DMS 273 treated with DMSO at 0.1 percent for 48 hours (cell line): ENCODE results near the gene IGFALS.
"Not testable (repeated sequence)": the region's sequence is repeated elsewhere in the genome, so short reads cannot be mapped to it uniquely, and the experiment has no call there.

Experiments used
- DNase-seq: peaks from one replicate; lab custom pipeline; 2025; lab: John Stamatoyannopoulos, UW

Gene IGFALS

GRCh38 chr16:1818204-1818872 is 24.8 kb upstream of the IGFALS start:
- no peak for DNase-seq

DNA sequence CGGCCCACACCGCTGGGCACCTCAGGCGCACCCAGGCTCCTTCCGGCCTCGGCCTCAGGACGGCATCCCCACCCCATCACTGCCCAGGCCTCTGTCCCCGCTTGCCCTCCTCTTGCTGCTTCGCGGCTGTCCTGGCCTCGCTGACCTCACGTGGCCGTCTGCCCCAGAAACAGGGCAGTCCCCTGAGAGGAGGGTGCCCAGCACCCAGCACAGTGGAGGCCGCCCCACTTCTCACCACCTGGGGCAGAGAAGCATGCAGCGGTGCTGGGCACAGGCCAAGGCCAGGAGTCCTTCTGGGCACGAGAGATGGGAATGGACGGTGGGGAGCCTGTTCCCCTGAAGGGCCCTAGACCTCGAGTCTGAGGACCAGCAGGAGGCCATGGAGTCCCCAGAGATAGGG is 24.2 kb upstream of the IGFALS start:
- no peak for DNase-seq

DNA sequence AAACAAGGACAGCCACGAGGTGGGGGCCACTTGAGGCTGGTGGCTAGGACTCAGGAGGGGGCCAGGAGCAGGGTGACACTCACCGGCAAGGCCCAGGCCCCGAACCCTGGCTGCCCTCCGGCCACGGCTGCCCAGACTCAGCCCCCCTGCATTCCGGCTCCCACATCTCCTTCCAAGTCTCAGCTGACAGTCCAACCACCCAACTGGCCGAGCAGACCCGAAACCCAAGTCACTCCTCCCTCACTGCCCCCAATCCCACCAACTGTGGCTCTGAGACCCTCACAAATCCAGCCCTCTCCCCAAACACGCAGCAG is 23.7 kb upstream of the IGFALS start:
- no peak for DNase-seq

DNA sequence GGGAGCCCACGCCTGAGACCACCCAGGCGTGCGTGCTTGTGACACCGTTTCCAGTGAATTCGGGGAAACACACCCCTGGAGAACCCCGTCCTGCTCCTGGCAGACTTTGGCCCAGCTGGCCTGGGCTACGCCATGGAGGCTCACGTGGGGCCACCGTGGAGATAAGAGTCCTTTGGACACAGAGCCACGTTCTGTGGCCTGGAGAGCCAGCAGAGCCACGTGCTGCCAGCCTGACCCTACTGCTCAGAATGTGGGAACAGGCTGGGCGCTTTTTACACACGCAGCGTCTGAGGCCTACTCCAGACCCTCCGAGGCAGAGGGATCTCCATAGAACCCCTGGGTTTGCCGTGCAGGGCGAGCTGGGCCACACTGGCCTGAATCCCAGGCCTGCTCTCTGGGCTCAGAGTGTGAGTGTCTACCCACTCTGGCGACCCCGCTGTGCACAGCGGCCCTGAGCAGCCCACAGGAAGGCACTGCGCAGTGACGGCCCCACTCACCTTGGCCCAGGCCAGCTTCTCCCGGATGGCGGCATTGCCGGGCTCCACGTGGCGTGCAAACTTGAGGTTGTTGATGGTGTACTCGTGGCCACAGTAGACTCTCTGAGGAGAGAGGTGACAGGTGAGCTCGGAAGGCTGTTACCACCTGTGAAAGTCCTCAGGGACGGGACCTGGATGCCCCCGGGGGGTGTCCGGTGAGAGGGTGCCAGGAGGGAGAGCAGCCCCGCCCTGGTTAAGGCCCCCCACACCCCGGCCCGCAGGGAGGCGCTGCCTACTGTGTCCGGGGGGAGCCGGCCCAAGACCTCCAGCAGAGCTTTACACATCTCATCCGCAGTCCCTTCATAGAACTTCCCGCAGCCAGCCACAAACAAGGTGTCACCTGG is 23.1 kb upstream of the IGFALS start:
- no peak for DNase-seq

DNA sequence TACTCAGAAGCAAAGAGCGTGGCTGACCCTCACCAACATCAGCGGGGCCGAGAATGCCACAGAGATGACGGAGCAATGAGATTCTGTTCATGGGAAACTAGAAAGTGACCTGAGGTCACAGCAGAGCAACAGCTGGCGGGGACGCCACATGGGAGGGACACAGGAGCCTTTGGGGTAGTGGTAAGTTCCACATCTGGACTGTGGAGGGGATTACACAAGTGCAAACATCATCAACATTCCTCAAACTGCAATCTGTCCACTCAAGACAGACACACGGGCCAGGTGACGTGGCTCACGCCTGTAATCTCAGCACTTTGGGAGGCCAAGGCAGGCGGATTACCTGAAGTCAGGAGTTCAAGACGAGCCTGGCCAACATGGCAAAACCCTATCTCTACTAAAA is 22.0 kb upstream of the IGFALS start:
- DNase-seq = no peak

DNA sequence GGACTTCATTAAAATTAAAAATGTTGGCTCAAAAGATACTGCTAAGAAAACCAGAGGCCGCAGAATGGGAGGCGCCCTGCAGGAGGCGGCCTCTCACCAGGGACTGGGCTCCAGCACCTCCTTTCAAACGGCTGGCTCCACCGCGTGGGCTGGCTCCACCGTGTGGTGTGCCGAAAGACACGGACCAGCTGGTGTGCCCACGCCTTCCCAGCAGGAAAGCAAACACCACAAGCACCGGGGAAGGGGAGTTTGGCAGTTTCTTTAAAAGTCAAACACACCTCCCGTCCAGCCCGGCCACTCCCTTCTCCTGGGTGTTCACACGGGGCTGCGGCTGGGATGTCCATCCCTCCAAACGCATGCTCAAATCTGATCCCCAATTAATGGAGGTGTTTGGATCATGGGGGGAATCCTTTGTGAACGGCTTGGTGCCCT is 19.2 kb upstream of the IGFALS start:
- peak; percentile 80 for DNase-seq

DNA sequence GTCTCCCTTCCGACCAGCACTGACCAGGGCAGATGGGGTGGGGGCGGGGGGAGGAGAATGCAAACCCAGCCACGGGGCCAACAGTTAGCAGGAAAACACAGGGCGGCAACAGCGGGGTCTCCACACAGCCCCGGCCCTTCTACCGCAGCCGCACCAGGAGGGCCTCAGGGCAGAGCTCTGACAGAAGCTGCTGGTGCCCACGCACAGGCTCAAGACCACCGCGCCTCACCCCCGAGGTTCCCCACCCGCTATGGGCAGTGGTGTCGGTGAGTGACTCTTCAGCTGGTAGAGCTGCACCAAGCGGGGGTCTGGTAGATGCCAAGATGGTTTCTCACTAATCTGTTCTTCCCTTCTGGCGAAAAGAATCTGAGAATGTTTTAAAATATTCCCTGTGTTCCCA is 17.0 kb upstream of the IGFALS start:
- DNase-seq = no peak

DNA sequence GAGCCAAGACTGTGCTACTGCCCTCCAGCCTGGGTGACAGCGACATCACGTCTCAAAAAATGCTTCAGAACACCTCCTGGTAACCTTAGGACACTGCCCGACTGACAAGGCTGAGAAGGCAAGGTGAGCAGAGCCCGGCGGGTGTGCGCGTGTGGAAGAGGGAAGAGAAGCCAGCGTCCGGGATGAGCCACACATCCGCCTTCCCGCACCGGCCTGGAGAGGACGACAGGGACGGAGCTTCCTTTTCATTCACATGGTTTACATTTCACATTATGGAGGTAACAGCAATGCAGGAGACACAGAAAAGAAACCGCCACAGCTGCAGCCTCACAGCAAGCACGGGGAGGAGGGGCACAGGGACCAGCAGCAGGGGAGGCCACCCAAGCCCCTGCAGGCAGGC is 16.6 kb upstream of the IGFALS start:
- no peak for DNase-seq

- no peak for DNase-seq
Observed at GRCh38 chr16:1809281-1809801, 15.8 kb upstream of the IGFALS start.

DNA sequence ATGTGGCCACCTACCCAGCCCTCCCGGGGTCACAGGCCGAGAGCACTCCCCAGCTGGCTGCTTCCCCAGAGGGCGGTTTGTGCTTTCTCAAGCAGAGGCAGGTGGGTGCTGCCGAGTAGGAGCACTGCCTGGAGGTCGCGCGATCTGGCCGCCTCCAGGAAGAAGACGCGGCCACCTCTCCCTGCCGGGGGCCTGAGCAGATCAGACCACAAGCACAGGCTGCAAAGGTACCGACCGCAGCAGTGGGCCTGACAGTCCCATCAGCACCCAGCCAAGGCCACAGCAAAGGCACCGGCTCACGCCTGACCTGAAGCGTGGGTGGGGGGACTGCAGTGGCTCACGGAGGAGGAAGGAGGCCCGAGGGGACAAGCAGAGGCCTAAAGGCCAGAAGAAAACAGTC is 15.2 kb upstream of the IGFALS start:
- no peak for DNase-seq

DNA sequence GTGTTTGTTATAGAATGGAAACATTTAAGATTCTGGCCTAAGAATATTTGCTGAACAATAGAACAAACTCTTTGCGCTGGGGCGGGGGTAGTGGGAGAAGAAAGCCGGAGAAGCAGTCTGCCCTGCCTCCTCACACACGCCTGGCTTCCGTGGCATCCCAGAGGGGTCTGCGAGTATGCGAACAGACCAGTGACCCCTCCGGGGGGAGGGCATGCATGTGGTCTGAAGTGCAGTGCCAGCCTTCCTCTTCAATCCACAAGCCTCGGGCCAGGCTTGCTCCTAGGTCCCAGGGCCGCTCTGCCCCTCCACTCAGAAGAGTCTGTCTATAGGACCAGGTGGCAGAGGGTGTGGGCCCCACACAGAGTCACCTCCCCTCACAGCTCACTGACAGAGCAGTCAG is 14.1 kb upstream of the IGFALS start:
- DNase-seq = no peak

- no peak for DNase-seq
Observed at GRCh38 chr16:1800701-1801100, 7.2 kb upstream of the IGFALS start.

- DNase-seq = not testable (repeated sequence)
Observed at GRCh38 chr16:1799263-1799662, 5.8 kb upstream of the IGFALS start.

DNA sequence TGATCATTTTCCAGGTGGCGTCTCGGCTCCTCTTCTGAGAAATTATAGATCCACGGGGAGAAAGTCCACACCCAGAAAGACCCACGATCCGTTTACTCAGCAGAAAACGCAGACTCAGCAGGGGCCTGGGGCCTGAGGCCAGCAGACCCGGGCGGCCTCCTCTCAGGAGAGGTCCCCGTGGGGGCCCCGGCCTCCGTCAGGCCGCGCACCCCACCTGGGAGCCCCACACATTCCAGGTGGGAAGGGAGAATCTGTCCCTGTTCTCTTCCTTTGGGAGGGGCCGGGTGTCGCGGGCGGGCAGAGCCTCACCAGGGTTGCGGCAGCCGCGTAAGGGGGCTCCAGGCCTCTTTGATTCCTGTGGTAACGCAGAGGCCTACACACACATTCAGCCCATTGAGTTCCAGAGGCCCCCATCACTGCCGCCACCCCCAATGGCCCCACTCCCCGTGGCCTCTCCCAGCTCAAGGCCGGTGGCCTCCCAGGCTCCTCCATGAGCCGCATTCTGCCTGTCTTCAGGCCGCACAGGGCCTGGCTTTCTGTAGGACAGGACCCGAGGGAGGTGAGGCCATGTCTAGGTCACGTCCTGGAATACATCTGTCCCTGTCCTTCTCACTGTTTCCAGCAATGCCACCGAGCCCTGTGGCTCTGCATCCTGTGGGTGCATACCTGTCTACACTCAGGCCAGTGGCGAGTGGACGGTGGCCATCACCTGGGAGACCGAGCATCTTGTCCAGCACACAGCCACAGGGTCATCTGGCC is 1.6 kb upstream of the IGFALS start:
- no peak for DNase-seq

DNA sequence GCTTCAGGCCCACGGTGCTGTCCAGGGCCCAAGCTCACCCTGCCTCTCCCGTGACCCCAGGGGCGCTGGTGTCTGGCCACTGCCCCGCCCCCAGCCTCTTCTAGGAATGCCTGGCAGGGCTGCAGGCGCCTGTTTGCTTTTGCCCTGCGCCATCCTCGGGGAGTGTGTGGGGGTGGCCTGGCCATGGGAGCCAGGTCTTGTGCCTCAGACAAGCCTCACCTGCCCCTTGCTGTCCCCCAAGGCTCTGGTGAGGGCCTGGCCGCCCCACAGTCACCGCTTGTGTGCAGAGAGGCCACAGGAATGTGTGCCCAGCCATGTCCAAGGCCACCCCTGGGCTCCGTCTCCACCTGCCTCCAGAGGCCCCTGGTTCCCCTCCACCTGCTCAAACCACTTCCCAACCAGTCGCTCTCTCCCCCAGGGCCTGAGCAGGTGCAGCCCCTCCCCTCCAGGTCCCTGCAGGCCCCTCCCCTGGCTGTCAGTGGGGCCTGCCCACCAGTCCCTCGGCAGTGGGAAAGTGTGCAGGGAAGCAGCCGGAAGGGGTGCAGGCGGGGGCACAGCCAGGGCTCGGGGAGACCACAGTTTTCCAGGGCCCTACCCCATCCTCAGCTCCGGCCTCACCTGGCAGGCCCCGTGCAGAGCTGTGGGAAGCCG is 841 bp upstream of the IGFALS start:
- DNase-seq = no peak

- DNase-seq = no peak
Observed at GRCh38 chr16:1792836-1793577, 498 bp downstream of the IGFALS start.

- no peak for DNase-seq
Observed at GRCh38 chr16:1791943-1792812, 1.3 kb downstream of the IGFALS start.

DNA sequence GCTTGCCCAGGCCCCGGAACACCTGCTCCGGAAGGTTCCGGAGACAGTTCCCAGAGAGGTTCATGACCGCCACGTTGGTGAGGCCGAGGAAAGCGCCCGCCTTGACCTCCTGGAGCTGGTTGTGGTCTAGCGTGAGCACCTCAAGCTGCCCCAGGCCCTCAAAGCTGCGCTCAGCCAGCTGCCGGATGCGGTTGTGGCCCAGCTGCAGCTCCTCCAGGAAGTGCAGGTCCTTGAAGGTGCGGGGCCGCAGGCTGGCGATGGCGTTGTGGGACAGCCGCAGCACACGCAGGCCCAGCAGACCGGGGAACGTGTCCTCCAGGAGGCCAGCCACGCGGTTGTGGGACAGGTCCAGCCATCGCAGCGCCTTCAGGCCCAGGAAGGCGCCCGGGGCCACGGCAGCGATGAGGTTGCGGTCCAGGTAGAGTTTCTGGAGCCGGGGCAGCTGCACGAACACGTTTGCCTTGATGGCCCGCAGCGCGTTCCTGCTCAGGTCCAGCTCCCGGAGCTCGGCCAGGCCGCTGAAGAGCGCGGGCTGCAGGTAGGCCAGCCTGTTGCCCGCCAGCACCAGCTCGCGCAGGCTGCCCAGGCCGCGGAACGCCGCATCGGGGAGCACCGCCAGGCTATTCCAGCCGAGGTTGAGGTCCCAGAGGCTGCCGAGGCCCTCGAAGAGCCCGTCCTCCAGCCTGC is 2.1 kb downstream of the IGFALS start:
- no peak for DNase-seq

DNA sequence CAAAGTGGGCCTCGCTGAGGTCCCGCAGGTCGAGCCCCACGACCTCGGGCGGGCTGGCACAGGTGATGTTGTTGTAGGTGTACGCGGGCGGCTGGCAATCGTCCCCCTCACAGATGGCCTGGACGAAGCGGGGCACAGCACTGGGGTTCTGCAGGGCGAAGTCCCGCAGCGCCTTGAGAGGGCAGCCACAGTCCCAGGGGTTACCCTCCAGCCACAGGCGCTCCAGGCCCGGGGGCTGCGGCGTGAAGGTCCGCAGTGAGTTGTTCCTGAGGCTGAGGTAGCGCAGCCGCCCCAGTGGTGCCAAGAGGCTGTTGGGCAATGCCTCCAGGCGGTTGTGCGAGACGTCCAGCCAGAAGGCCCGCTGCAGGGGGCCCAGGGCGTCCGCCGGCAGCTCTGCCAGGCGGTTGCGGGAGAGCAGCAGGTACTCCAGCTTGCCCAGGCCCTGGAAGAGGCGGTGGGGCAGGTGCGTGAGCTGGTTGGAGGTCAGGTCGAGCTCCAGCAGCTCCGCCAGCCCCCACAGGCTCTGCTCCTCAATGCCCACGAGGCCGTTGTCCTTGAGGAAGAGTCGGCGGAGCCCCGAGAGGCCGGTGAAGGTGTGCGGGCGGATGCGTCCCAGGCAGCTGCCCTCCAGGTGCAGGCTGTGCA is 2.8 kb downstream of the IGFALS start:
- DNase-seq = no peak

GRCh38 chr16:1790261-1790610 is 3.3 kb downstream of the IGFALS start:
- DNase-seq = no peak
